Liver (tissue), 9 donors: ENCODE measurements around the gene DNTT. TPM values are rescaled to one million over a fixed set of nuclear protein-coding genes. Genes with fewer than 3 reads are reported as not detected.
A peak's percentile ranks its signal among the peaks of the same experiment; 100 is the strongest.

Experiments
- DNase-seq: peaks from one replicate; pipeline ENCODE4 v3.0.0-alpha.2; 2017; ENCODE audit warnings: low spot score
- H3K27ac ChIP-seq, 2 donors: one replicate each; pipeline ENCODE4 v1.7.0; 2013; ENCODE audit warnings: inconsistent platforms in 2 of 2, low read length in 2 of 2, control low read depth in 1 of 2, low read depth in 1 of 2, mild to moderate bottlenecking in 1 of 2
- H3K27me3 ChIP-seq, 4 donors: one replicate each; pipeline versions ENCODE4 v1.6.1 to v1.7.0; 2013; ENCODE audit warnings: low read length in 3 of 4, inconsistent platforms in 1 of 4, mild to moderate bottlenecking in 1 of 4, moderate library complexity in 1 of 4; ENCODE audit not compliant: control insufficient read depth in 4 of 4, insufficient read depth in 4 of 4
- H3K36me3 ChIP-seq, 4 donors: one replicate each; pipeline versions ENCODE4 v1.6.1 to v1.7.0; 2013; ENCODE audit warnings: low read length in 3 of 4, mild to moderate bottlenecking in 3 of 4, low read depth in 1 of 4, moderate library complexity in 1 of 4; ENCODE audit not compliant: control insufficient read depth in 4 of 4, insufficient read depth in 3 of 4
- H3K4me1 ChIP-seq, 4 donors: one replicate each; pipeline versions ENCODE4 v1.6.1 to v1.7.0; 2013; ENCODE audit warnings: low read length in 3 of 4, mild to moderate bottlenecking in 3 of 4, moderate library complexity in 1 of 4; ENCODE audit not compliant: control insufficient read depth in 4 of 4, insufficient read depth in 4 of 4
- H3K4me3 ChIP-seq, 3 donors: one replicate each; pipeline versions ENCODE4 v1.6.1 to v1.7.0; 2013; ENCODE audit warnings: low read length in 3 of 3, control low read depth in 1 of 3, low read depth in 1 of 3, mild to moderate bottlenecking in 1 of 3
- H3K9ac ChIP-seq, 2 donors: one replicate each; pipeline ENCODE4 v1.7.0; 2013; ENCODE audit warnings: low read length in 2 of 2, mild to moderate bottlenecking in 2 of 2, moderate library complexity in 2 of 2, control low read depth in 1 of 2, low read depth in 1 of 2
- H3K9me3 ChIP-seq, 4 donors: one replicate each; pipeline versions ENCODE4 v1.6.1 to v1.7.0; 2013; ENCODE audit warnings: low read length in 3 of 4; ENCODE audit not compliant: control insufficient read depth in 4 of 4
- FOXA1 ChIP-seq: IDR thresholded peaks from 2 replicates; pipeline ENCODE4 v1.6.1; 2016; ENCODE audit warnings: antibody characterized with exemption
- GABPA ChIP-seq, 2 donors: IDR thresholded peaks in 1 of 2; conservative IDR thresholded peaks in 1 of 2; 2 replicates each; pipeline ENCODE4 v1.6.1; 2016; ENCODE audit warnings: antibody characterized with exemption in 2 of 2, mild to moderate bottlenecking in 1 of 2, moderate library complexity in 1 of 2
- HNF4A ChIP-seq, 2 donors: conservative IDR thresholded peaks; 2 replicates each; pipeline ENCODE4 v1.6.1; 2016; ENCODE audit warnings: antibody characterized with exemption in 2 of 2, mild to moderate bottlenecking in 2 of 2
- HNF4G ChIP-seq: IDR thresholded peaks from 2 replicates; pipeline ENCODE4 v1.6.1; 2016; ENCODE audit warnings: antibody characterized with exemption
- JUND ChIP-seq, 2 donors: IDR thresholded peaks; 2 replicates each; pipeline ENCODE4 v1.6.1; 2016; ENCODE audit warnings: antibody characterized with exemption in 2 of 2
- NR2F2 ChIP-seq: IDR thresholded peaks from 2 replicates; pipeline ENCODE4 v1.6.1; 2016; ENCODE audit warnings: antibody characterized with exemption
- RAD21 ChIP-seq, 2 donors: IDR thresholded peaks; 2 replicates each; pipeline ENCODE4 v1.6.1; 2016; ENCODE audit warnings: antibody characterized with exemption in 2 of 2, mild to moderate bottlenecking in 2 of 2
- RXRA ChIP-seq, 2 donors: IDR thresholded peaks; 2 replicates each; pipeline ENCODE4 v1.6.1; 2017 to 2018; ENCODE audit warnings: antibody characterized with exemption in 2 of 2, mild to moderate bottlenecking in 1 of 2
- SP1 ChIP-seq: IDR thresholded peaks from 2 replicates; pipeline ENCODE4 v1.6.1; 2018; ENCODE audit warnings: antibody characterized with exemption, mild to moderate bottlenecking
- TAF1 ChIP-seq: conservative IDR thresholded peaks from 2 replicates; pipeline ENCODE4 v1.6.1; 2016; ENCODE audit warnings: antibody characterized with exemption, mild to moderate bottlenecking
- YY1 ChIP-seq: IDR thresholded peaks from 2 replicates; pipeline ENCODE4 v1.6.1; 2016; ENCODE audit warnings: antibody characterized with exemption, mild to moderate bottlenecking
- WGBS: extraction: QIAGEN DNeasy Blood & Tissue Kit; methylation state at CpG from one replicate; pipeline ENCODE4 v1.1.7; 2013; 5-methylcytosine and 5-hydroxymethylcytosine counted together
- polyA plus RNA-seq, 2 donors: library from polyadenylated mRNA; stranded (reverse) in 1 of 2; unstranded in 1 of 2; fragments of 200-250 nt in 1 of 2; fragments of >200 nt in 1 of 2; fragmentation: Nextera tagmentation in 1 of 2; extraction: Ambion mirVana in 1 of 2; gene quantifications; one replicate each; pipeline versions ENCODE4 v1.2.1 to v1.2.3, GENCODE V29; 2013 to 2015
- total RNA-seq, 2 donors: library from RNA; depleted of rRNA; stranded (reverse); fragments of >200 nt; gene quantifications; one replicate each; pipeline ENCODE4 v1.2.3, GENCODE V29; 2014
- TF ChIP-seq, protein P1 (sequence below): IDR thresholded peaks from 2 replicates; pipeline ENCODE4 v1.6.1; 2016; ENCODE audit warnings: antibody characterized with exemption
- TF ChIP-seq, protein P2 (sequence below): fragments of 150-350 bp; IDR thresholded peaks from 2 replicates; pipeline ENCODE4 v1.5.1; 2017; ENCODE audit warnings: improper control_type of control experiment, low read depth, low read length; ENCODE audit not compliant: missing input control
- TF ChIP-seq, protein P3 (sequence below): IDR thresholded peaks from 2 replicates; pipeline ENCODE4 v1.6.1; 2016; ENCODE audit warnings: antibody characterized with exemption
- TF ChIP-seq, protein P4 (sequence below): IDR thresholded peaks from 2 replicates; pipeline ENCODE4 v1.6.1; 2016; ENCODE audit warnings: antibody characterized with exemption
- TF ChIP-seq, protein P5 (sequence below): IDR thresholded peaks from 2 replicates; pipeline ENCODE4 v1.6.1; 2016; ENCODE audit warnings: antibody characterized with exemption, mild to moderate bottlenecking
- donor health status: healthy.
- donor health status: healthy.
- donor health status: healthy.
- donor health status: healthy.
- donor health status: healthy.

The DNTT gene
- total and polyA plus RNA-seq, 4 donors = 0.70 TPM; not detected in 3

DNA sequence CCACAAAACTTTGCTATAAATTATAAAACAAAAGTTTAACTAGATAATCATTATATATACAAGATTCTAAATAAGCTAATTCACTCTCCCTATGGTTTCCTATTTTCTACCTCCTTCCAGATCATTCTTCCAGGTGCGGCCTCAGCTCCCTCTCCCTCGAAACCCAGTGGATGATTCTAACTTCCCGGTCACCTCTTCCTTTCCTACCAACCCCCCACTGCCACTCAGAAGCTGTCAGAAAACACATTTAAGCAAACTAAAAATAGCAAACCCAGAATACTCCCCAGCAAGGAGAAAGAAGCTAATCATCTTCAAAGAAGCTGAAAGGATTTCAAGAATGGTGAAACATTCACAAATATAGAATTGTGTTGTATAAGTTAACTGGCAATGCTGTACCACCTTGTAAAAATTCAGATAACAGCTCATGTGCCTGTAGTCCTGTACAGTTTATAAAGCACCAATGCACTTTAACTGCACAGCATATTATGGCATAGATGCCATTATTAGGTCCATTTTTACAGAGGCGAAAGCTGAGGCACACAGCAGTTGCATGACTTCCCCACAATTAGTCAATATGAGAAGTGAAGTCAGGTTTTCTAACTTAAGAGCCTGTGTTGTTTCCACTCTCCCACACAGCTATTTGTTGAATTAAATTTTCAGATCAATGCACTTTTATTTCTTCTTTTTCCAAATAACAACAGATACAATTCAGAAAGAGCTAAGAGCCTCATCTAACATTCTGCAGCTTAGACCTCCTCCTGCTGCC is 13.7 kb upstream of the DNTT start:
- no peaks in the 10 kb centered on the region for H3K36me3 ChIP-seq

DNA sequence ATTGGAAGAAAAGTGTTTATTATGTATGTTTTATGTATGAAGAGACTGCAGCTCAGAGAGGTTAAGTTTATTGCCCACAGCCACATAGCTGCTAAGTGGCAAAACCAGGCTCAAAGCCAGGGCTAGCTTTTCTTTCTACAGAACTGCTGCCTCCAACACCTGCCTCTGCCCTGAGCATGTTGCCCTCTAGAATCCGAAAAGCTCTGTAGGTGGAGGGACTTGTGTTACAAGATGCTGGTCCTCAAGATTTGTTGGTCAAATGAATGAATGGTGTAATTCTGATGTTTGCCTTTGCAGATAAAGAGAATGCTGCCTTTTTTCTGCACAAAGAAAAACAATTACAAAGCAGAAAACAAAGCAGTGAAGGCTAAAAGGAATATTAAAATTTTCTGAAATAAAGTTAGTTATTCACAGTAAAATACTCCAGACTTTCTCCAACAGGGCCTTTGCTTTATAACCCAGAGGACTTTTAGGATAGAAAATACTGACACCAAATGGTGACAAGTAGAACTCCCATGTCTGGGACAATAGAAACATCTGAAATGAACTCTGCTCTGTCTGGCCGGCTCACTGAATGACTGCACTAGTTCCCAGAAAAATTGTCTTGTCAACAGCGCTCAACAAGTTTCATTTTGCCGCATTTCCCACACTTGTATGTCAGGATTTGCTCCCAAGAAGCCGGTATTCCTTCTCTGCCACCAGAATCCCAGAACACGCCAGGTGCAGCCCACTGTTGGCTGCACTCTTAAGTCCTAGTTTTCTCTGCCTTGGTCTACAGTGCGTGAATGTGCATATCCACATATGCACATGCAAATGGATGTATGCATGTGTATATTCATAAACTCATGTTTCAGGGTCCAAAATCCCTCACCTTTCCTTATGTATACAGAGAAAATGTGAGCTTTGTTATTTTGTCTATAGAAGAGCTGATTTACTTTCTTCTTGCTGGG is 11.0 kb upstream of the DNTT start:
- TF ChIP-seq RXRA (IDR thresholded peaks at IDR 0.05) = peak; percentile 24 to 27
- no peak for TF ChIP-seq GABPA (IDR thresholded peaks at IDR 0.05 in 1 of 2, conservative IDR thresholded peaks at IDR 0.05 in 1 of 2)
- no peak for TF ChIP-seq HNF4G
- no peak for TF ChIP-seq JUND (IDR thresholded peaks at IDR 0.05)
- TF ChIP-seq SP1 = peak; percentile 16
- peak; percentile 59 to 60 for TF ChIP-seq HNF4A (conservative IDR thresholded peaks at IDR 0.05)
- TF ChIP-seq, protein P1, sequence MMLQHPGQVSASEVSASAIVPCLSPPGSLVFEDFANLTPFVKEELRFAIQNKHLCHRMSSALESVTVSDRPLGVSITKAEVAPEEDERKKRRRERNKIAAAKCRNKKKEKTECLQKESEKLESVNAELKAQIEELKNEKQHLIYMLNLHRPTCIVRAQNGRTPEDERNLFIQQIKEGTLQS = no peak
- TF ChIP-seq RAD21 (IDR thresholded peaks at IDR 0.05) = peak; percentile 94 to 97
- TF ChIP-seq, protein P2, sequence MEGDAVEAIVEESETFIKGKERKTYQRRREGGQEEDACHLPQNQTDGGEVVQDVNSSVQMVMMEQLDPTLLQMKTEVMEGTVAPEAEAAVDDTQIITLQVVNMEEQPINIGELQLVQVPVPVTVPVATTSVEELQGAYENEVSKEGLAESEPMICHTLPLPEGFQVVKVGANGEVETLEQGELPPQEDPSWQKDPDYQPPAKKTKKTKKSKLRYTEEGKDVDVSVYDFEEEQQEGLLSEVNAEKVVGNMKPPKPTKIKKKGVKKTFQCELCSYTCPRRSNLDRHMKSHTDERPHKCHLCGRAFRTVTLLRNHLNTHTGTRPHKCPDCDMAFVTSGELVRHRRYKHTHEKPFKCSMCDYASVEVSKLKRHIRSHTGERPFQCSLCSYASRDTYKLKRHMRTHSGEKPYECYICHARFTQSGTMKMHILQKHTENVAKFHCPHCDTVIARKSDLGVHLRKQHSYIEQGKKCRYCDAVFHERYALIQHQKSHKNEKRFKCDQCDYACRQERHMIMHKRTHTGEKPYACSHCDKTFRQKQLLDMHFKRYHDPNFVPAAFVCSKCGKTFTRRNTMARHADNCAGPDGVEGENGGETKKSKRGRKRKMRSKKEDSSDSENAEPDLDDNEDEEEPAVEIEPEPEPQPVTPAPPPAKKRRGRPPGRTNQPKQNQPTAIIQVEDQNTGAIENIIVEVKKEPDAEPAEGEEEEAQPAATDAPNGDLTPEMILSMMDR = peak; percentile 88
- TF ChIP-seq, protein P3, sequence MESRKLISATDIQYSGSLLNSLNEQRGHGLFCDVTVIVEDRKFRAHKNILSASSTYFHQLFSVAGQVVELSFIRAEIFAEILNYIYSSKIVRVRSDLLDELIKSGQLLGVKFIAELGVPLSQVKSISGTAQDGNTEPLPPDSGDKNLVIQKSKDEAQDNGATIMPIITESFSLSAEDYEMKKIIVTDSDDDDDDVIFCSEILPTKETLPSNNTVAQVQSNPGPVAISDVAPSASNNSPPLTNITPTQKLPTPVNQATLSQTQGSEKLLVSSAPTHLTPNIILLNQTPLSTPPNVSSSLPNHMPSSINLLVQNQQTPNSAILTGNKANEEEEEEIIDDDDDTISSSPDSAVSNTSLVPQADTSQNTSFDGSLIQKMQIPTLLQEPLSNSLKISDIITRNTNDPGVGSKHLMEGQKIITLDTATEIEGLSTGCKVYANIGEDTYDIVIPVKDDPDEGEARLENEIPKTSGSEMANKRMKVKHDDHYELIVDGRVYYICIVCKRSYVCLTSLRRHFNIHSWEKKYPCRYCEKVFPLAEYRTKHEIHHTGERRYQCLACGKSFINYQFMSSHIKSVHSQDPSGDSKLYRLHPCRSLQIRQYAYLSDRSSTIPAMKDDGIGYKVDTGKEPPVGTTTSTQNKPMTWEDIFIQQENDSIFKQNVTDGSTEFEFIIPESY = no peak
- no peak for TF ChIP-seq YY1
- H3K4me3 ChIP-seq = no peak overlapping the region
- H3K9ac ChIP-seq = no peak overlapping the region
- H3K36me3 ChIP-seq = no peaks in the 10 kb centered on the region
- H3K4me1 ChIP-seq = peaks cover 1 to 7% (median 4%) of the 10 kb centered on the region in 4 donors
- 31% methylated on average over 7 of the region's 7 CpGs for WGBS
- peak overlapping the region in 1 of 2 donors; percentile 63 for H3K27ac ChIP-seq
- no peaks in the 10 kb centered on the region for H3K9me3 ChIP-seq
- no peaks in the 10 kb centered on the region for H3K27me3 ChIP-seq
- DNase-seq = no peak

More for the DNA sequence above, 13.7 kb upstream of the DNTT start:
- Histone ChIP-seq H3K4me3 (no peak overlapping the region), H3K9me3 (no peaks in the 10 kb centered on the region), H3K27ac (no peak overlapping the region), H3K4me1 (peaks cover 5 to 29% (median 19%) of the 10 kb centered on the region in 4 donors), H3K27me3 (no peaks in the 10 kb centered on the region), H3K9ac (no peak overlapping the region)
- WGBS = 87% methylated on average over 4 of the region's 4 CpGs
- TF ChIP-seq RXRA (IDR thresholded peaks at IDR 0.05) (no peak), FOXA1 (no peak), HNF4A (conservative IDR thresholded peaks at IDR 0.05) (no peak), TAF1 (no peak), HNF4G (no peak), JUND (IDR thresholded peaks at IDR 0.05) (no peak), YY1 (no peak), NR2F2 (no peak)
- TF ChIP-seq, protein P1 = no peak
- TF ChIP-seq, protein P4, sequence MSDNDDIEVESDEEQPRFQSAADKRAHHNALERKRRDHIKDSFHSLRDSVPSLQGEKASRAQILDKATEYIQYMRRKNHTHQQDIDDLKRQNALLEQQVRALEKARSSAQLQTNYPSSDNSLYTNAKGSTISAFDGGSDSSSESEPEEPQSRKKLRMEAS = no peak
- TF ChIP-seq, protein P5, sequence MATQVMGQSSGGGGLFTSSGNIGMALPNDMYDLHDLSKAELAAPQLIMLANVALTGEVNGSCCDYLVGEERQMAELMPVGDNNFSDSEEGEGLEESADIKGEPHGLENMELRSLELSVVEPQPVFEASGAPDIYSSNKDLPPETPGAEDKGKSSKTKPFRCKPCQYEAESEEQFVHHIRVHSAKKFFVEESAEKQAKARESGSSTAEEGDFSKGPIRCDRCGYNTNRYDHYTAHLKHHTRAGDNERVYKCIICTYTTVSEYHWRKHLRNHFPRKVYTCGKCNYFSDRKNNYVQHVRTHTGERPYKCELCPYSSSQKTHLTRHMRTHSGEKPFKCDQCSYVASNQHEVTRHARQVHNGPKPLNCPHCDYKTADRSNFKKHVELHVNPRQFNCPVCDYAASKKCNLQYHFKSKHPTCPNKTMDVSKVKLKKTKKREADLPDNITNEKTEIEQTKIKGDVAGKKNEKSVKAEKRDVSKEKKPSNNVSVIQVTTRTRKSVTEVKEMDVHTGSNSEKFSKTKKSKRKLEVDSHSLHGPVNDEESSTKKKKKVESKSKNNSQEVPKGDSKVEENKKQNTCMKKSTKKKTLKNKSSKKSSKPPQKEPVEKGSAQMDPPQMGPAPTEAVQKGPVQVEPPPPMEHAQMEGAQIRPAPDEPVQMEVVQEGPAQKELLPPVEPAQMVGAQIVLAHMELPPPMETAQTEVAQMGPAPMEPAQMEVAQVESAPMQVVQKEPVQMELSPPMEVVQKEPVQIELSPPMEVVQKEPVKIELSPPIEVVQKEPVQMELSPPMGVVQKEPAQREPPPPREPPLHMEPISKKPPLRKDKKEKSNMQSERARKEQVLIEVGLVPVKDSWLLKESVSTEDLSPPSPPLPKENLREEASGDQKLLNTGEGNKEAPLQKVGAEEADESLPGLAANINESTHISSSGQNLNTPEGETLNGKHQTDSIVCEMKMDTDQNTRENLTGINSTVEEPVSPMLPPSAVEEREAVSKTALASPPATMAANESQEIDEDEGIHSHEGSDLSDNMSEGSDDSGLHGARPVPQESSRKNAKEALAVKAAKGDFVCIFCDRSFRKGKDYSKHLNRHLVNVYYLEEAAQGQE = no peak
- no peak for DNase-seq
